ENCODE results near the gene PRPF40A.

The PRPF40A gene

GRCh38 chr2:152618193-152618564 lies 99.1 kb downstream of the PRPF40A start:
- Histone ChIP-seq H3K27me3 (ENCODE audit: insufficient read depth, poor library complexity, severe bottlenecking) (no peaks in the 10 kb centered on the region), H3K4me1 (ENCODE audit: insufficient read depth, poor library complexity, severe bottlenecking) (no peaks in the 10 kb centered on the region), H3K27ac (ENCODE audit: poor library complexity, severe bottlenecking) (no peak overlapping the region), H3K9me3 (ENCODE audit: severe bottlenecking) (no peaks in the 10 kb centered on the region), H3K36me3 (ENCODE audit: low read depth) (peaks cover 60% of the 10 kb centered on the region), H3K4me3 (ENCODE audit: severe bottlenecking) (no peak overlapping the region)
- DNase-seq (ENCODE audit: low spot score) (no peak), ATAC-seq (ENCODE audit: low read depth) (no peak)
- no peak for TF ChIP-seq CTCF (IDR thresholded peaks at IDR 0.05; ENCODE audit: poor library complexity, severe bottlenecking)

- no peak overlapping the region for H3K27ac ChIP-seq (ENCODE audit: poor library complexity, severe bottlenecking)
- peaks cover 65% of the 10 kb centered on the region for H3K36me3 ChIP-seq (ENCODE audit: low read depth)
- no peaks in the 10 kb centered on the region for H3K9me3 ChIP-seq (ENCODE audit: severe bottlenecking)
- ATAC-seq (ENCODE audit: low read depth) (no peak), DNase-seq (ENCODE audit: low spot score) (no peak)
- no peak for TF ChIP-seq CTCF (IDR thresholded peaks at IDR 0.05; ENCODE audit: poor library complexity, severe bottlenecking)
- no peak overlapping the region for H3K4me3 ChIP-seq (ENCODE audit: severe bottlenecking)
- no peaks in the 10 kb centered on the region for H3K27me3 ChIP-seq (ENCODE audit: insufficient read depth, poor library complexity, severe bottlenecking)
- H3K4me1 ChIP-seq (ENCODE audit: insufficient read depth, poor library complexity, severe bottlenecking), result no peaks in the 10 kb centered on the region
These were observed 99.6 kb downstream of the PRPF40A start for GRCh38 chr2:152617456-152618192.

- Histone ChIP-seq H3K4me1 (ENCODE audit: insufficient read depth, poor library complexity, severe bottlenecking) (no peaks in the 10 kb centered on the region), H3K9me3 (ENCODE audit: severe bottlenecking) (no peaks in the 10 kb centered on the region), H3K4me3 (ENCODE audit: severe bottlenecking) (no peak overlapping the region), H3K27ac (ENCODE audit: poor library complexity, severe bottlenecking) (no peak overlapping the region), H3K27me3 (ENCODE audit: insufficient read depth, poor library complexity, severe bottlenecking) (no peaks in the 10 kb centered on the region), H3K36me3 (ENCODE audit: low read depth) (peaks cover 57% of the 10 kb centered on the region)
- no peak for TF ChIP-seq CTCF (IDR thresholded peaks at IDR 0.05; ENCODE audit: poor library complexity, severe bottlenecking)
- ATAC-seq (ENCODE audit: low read depth) (no peak), DNase-seq (ENCODE audit: low spot score) (no peak)
These were observed 102.1 kb downstream of the PRPF40A start for GRCh38 chr2:152615177-152615576.

GRCh38 chr2:152613235-152613634 lies 104.0 kb downstream of the PRPF40A start:
- Histone ChIP-seq H3K4me3 (ENCODE audit: severe bottlenecking) (no peak overlapping the region), H3K4me1 (ENCODE audit: insufficient read depth, poor library complexity, severe bottlenecking) (no peaks in the 10 kb centered on the region), H3K9me3 (ENCODE audit: severe bottlenecking) (no peaks in the 10 kb centered on the region), H3K27me3 (ENCODE audit: insufficient read depth, poor library complexity, severe bottlenecking) (no peaks in the 10 kb centered on the region), H3K36me3 (ENCODE audit: low read depth) (peaks cover 42% of the 10 kb centered on the region), H3K27ac (ENCODE audit: poor library complexity, severe bottlenecking) (no peak overlapping the region)
- no peak for DNase-seq (ENCODE audit: low spot score)
- TF ChIP-seq CTCF (IDR thresholded peaks at IDR 0.05; ENCODE audit: poor library complexity, severe bottlenecking), result no peak
- ATAC-seq (ENCODE audit: low read depth), result no peak
